Fibroblast of skin of abdomen (primary cell): Measurements from ENCODE around the gene IL36G. TPM values are rescaled to one million over a fixed set of nuclear protein-coding genes. Genes with fewer than 3 reads are reported as not detected.
"Not testable (repeated sequence)": the region's sequence is repeated elsewhere in the genome, so short reads cannot be mapped to it uniquely, and the experiment has no call there.

Experiments used
- DNase-seq: peaks from one replicate; pipeline ENCODE4 v3.0.0-alpha.2; 2013
- polyA plus RNA-seq, 2 experiments: library from polyadenylated mRNA; unstranded; fragments of 120-200 nt; gene quantifications; one replicate each; pipeline ENCODE4 v1.2.1, GENCODE V29; 2013; ENCODE audit not compliant: insufficient read length in 2 of 2

Gene IL36G
- polyA plus RNA-seq (2013, experiment 1 of 2; ENCODE audit: insufficient read length) = not detected
- polyA plus RNA-seq (2013, experiment 2 of 2; ENCODE audit: insufficient read length) = not detected

DNA sequence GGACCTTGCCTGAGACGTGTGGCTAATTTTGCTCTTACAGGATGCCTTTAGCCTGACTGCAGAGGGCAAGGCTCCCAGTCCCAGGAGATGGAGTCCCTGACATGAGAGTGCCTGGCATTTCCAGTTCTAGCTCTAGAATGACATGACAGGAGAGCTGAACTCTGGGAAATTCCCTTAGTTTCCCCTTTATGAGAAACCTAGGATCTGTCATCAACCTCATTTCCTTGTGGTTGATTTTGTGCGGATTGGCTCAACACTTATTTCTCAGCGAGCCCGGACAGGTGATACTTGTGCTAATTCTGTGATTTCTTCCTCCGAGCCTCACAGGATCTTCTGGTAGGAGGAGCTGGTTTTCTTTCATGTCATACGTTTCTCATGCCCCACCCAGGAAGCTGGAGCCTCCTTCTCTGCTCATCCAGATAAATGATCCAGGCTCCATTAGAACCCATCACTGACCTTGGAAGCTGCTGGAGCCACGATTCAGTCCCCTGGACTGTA, at the start of gene IL36G:
IL36G (plus strand) TSS at position 448 of the 498 bp plus-strand sequence. CDS start 633 bp downstream, outside the sequence.
- DNase-seq = no peak

DNA sequence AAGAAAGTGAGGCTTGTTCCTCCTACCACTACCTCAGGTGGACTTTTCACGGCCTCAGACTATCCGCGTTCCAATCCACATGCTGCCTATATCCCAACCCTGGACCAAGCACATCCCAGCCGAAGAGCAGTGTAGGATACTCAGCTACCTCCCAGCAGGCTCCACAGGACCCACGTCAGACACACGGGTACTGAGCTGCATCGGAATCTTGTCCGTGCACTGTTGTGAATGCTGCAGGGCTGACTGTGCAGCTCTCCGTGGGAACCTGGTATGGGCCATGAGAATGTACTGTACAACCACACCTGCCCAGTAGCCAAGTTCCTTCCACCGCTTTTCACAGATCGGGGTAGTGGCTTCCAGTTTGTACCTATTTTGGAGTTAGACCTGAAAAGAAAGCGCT, 44.5 kb upstream of the IL36G start:
- no peak for DNase-seq

DNA sequence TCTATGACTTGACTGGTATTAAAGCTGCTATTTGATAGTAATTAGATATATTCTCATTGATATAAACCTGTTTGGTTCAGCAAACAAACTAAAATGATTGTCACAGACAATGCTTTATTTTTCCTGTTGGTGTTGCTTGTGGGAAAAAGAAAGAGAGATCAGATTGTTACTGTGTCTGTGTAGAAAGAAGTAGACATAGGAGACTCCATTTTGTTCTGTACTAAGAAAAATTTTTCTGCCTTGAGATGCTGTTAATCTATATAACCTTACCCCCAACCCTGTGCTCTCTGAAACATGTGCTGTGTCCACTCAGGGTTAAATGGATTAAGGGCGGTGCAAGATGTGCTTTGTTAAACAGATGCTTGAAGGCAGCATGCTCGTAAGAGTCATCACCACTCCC, 43.7 kb upstream of the IL36G start:
- DNase-seq = not testable (repeated sequence)

DNA sequence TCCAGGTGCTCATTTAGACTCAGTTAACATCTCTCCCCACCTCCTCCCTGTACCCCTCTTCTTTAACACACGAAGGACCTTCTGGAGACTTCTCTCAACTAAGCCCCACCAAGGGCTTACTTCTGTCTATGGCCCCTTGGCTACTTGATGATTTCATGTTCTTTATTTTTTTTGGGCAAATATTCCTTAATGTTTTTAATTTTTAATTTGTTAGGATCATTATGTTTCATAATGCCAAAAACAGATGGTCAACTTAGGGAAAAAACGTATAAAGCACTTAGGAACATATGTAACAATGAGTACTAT, 40.9 kb upstream of the IL36G start:
- no peak for DNase-seq

DNA sequence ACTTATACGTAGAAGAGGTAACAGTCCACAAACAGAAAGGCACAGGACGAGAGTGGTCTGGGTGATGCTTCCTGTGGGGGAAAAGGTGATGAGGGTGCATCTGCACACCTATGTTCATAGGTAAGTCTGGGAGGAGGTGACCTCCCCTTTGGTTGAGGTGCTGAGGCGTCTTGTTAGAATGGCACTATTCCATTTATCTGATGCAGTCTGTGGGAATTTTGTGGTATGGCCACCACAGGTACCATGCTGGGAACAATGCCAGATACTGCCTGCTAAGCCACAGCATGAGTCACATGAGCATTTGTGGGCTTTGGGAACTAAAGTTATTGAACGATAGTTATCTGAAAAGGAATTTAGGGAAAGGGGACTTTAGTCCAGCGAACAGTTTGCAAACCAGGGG, 38.9 kb upstream of the IL36G start:
- DNase-seq = peak; percentile 38

DNA sequence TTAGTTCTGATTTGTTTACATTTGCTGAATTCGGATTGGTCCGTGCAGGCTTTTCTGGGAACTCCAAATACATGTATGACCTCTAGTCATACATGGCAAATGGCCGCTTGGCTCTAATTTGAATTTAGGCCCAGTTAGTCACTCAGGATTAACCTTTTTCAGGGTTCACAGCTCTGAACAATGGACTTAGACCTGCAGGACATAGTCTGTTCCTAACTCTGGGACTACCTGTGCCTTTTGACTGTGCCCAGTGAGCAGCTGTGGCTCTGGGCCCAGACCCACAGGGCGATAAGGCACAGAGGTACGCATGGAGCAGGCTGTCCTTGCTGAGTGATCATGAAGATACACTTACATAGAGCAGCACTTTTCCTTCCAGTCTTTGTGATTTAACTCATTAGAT, 38.4 kb upstream of the IL36G start:
- no peak for DNase-seq

DNA sequence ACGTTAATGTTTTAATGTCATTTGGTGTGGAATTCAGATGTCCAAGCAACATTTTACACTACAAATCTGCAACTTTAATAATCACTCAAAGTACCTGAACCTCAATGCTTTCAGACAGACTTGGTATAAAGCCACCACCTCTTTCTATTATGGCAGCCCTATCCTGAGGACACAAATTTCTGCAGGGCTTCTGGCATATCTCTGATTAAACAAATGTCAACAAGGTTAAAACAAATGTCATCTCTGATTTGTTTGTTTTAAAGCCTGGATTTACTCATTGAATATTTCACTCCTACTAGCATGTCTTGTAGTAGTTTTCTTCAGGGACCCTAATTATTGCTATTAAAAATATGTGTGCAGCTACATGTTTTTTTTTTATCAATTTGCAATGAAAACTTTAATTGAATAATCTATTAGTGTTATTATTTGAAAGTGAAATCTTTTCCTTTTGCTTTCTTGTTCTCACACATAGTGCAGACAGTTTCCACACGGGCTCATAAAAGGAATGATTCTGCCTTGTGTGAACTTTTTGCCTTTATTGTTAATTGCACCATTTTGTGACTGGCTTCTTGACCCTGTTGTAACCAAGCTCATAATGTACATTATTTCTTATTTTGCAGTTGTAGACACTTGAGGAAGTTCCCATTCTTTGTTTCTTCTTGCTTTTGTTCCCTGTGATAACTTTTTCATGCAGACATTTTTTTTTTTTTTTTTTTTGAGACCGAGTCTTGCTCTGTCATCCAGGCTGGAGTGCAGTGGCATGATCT, 36.8 kb upstream of the IL36G start:
- DNase-seq = no peak

DNA sequence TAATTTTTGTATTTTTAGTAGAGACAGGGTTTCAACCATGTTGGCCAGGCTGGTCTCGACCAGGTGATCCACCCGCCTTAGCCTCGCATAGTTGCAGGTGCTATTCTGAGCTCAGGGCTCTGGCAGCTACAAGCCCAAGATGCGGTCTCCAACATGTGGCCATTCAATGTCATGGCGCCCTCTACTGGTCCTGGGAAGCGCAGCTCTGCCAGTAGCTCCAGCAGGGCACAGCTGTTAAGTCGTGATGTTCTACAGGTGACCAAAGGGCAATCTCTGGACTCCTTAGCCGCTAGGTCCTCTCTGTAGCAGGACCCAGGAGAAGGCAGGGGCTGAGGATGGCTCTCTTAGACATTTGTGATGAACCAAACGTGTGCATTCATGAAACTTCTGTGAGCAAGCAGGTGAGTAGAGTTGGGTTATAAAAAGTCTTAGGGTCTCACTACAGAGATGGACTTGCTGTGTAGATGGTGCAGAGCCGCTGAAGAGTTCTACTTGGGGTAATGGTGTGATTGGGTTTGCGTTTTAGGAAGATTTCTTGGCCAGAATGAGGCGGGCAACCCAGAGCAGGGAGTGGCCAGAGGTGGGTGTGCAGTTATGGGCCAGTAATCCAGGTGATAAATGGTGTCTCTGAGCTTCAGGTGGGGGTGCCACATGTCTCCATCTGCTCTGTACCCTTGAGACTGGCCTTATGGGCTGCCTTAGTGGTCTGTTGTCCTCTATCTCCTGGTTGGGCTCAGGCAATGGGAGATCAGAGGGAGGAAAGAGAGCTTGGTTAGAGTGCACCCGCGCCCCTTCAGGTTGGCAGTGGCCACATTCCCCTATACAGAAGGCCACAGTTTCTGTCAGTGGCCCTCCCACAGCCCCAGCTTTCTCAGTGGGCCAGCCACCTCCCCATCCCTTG, 35.8 kb upstream of the IL36G start:
- peak; percentile 69 for DNase-seq

DNA sequence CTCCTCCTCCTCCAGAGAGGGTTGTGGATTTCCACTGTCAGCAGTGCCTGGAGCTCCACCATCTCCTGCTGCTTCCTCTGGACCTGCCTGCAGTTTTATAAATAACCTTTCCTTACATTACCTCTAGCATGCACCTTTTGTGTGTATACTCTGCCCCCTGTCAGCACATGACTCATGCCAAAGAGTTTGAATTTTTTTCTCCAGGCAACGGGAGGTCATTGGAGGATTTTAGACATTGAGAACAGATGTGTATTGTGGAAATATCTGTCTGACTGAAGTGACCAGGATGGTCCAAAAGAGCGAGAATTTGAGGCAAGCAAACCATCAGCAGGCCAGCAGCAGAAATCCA, 35.2 kb upstream of the IL36G start:
- no peak for DNase-seq

DNA sequence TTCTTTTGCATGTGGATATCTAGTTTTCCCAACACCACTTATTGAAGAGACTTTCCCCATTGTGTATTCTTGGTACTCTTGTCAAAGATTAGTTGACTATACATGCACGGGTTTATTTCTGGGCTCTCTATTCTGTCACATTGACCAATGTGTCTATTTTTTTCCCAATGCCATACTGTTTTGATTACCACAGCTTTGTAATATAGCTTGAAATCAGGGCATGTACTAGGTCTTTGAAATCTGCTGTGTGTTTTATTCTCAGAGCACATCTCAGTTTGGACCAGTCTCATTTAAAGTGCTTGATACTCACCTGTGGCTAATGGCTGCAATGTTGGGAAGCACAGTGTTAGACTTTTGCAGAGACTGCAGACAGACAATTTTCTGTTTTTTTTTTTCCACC, 32.8 kb upstream of the IL36G start:
- no peak for DNase-seq

DNA sequence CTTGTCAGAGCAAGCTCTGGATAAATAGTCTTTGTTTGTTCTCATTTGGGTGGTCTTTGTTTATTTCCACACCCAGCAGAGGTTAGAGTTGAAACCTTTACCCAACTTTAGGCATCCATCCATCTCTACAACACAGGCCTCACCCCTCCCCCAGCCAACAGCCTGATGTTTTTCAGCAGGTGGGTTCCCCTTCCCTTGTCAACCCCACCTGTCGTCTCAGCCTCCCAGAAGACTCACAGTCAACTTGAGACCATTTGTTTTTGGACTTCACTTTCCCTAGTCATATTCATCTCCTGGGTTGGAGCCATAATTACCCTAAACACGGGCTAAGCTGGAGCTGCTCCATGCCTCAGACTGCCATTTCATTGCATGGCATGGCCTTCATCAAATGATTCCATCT, 31.7 kb upstream of the IL36G start:
- DNase-seq = no peak

DNA sequence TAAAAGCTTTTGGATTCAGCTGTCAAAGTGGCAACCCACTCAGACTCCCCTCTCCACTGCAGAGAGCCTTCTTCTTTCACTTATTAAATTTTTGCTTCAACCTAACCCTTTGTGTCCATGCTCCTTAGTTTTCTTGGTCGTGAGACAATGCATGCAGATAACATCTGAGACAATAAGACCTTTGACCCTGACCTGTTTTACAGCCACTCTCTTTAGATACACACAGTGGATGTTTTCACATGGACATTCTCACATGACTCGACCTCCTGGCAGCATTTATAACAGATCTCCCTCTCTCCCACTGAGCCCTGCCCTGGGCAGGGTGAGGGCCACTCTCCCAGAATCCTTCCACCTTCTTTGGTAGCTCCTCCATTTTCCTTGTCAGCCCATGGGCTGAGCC, 30.4 kb upstream of the IL36G start:
- no peak for DNase-seq

DNA sequence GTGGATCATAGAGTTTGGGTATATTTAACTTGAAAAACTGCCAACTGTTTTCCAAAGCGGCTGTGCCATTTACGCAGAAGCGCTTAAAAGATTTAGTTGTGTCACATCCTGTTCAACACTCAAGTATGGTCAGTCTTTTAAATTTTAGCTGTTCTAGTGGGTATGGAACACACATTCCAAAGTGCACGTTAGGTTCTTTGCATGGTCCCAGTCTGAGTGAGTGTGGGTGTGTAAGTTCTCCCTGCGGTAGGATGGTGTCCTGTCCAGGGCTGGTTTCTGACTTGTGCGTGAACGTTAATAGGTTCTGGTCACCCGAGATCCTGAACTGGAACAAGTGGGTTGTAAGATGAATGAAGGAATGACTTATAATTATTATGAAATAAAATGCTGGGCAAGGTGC, 28.4 kb upstream of the IL36G start:
- DNase-seq = no peak

DNA sequence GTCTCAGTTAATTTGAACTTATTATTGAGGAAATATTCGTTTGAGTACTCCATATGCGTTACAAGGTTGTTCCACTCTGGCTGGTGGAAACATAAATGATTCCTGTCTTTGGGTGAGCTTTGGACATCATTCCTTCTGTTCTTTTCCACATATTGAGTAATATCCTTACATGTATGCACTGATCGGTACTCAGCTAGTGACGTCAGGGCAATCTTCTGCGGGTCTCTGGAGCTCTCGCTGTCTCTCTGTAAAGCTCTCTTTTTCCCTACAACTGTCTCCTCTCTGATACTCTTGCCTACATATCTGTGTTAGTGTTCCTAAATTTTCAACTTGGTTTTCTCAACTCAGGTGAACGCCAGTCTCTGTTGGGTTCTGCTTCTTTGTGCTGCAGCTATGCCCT, 23.4 kb upstream of the IL36G start:
- DNase-seq = no peak

DNA sequence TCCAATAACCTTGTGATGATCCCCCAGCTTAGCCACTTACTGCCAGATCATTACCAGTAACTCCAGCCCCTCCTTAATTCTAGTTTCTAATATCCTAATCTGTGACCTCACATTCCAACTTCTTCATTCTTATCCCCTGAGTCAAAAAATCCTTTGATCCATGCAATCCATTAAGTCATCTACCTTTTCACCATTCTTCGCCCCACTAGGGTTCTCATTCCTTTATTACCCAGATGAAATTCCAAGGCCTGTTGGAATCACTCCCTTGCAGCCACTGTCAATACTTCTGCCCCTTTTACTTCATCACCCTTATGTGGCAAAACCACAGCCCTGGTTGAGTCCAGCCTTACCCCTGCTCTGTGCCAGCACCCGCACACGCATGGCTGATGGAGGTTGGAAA, 20.3 kb upstream of the IL36G start:
- peak; percentile 6 for DNase-seq

DNA sequence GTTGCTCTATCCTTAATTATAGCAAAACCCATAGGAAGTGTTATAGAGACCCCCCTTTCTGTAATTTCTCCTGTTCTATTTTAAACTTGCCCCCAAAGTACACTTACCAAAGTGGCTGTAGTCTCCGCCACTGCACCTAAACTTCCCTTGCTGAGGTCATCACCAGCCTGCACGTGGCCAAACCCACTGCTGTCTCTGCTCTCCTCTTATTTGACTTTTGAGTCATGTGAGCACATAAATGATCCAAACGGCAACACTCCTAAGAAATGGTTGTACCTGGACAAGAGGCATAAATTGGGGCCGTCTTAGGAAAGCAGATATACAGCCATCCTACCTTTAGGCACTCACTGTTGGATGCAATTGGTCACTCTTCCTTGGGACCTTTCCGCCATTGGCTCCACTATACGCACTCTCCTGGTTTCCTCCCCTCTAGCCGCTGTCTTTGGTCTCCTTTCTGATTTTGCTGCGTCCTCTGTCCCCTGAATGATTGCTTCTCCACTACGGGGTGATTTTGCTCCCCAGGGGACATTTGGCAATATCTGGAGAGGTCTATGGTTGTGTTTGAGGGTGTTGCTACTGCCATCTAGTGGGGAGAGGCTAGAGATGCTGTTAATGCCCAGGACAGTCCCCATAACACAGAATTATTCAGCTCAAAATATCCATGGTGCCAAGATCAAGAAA, 19.2 kb upstream of the IL36G start:
- DNase-seq = peak; percentile 53

DNA sequence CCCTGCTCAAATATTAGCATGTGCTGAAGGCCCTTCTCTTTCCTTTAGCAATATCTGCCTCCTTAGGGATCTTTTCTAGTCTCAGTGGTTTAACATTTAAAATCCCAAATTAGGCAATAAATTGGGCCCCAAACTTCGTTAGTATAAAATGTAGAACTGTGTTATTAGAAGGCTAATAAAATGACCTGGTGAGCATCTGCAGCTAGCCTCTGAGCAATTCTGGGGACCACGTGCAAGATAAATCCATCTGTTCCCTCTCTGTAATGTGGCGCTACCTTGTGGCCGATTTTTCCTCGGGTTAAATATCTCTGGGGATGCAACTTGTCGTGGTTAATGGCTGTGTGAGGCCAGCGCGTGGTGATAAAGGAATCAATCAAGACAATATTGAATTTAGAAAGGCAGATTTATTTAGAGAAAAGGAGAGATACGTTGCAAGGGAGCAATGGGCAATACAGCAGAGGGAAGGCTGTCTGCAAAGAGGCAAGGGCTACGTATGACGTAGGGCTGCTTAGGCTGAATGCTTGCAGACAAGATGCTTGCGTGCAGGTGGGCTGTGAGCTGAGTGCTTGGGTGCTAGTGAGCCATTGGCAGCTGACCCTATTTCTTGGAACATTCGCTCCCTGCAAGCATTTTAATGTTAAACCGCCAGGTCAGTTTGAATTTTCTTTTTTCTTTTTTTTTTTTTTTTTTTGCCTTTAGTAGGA, 18.5 kb upstream of the IL36G start:
- no peak for DNase-seq

DNA sequence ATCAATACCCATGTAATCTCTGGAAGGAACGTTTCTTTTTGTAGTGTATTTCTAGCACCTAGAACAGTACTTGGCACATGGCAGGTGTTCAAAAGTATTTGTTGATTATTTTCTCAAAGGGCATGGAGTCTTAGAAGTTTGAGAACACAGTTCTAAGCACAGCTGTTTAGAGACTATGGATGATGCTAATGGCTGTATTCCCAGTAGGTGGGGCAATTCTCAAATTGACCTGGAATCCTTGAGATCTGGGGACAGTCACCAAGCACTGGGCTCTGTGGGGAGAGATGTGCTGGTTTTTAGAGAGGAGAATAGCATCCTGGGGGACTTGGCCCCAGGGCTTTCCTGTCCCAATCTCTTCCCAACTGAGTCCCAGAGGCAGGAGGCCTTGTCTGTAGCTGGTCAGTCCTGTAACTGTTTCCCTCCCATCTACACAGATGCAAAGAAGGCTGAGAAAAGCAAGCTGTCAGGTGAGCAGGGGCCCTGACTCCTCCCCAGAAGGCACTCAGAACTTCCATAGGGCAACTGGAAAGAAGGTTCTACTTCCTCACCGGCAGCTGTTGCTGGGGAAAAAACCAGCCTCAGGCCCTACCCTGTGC, 17.5 kb upstream of the IL36G start:
- no peak for DNase-seq

DNA sequence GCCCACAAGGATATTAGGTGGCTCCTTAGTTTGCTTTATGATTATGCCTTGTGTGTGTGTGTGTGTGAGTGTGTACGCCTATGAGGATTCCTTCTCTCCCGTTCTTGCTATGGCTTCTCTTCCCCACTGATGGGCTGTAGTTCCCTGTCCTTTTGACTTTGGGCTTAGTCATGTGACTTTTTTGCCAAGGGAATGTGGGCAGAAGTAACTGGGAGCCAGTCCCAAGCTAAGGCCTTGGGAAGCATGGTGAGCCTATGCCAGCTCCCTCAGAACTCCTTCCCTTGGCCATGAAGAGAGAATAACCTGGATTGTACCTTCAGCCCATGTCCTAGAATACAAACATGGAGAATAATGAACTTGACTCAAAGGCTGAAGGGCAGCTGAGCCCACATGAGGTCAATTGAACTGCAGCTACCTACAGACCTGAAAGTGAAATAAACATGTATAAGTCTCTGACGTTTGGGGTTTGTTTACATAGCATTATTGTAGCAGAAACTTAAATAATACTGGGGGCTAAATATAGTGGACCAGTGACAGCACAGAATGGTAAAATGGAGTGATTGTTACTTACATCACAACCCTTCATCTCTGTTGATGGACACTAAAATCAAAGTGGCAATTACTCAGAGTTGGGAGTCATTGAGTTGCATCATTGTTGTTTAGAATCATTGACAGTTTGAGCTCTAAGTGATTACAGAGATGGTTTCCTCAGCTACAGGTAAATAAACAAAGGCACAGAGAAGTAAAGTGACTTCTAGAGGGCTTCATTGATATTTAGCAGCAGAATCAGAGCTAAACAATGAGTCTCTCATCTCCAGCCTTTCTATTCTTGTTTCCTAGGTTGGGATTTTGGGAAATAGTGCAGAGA, 15.3 kb upstream of the IL36G start:
- DNase-seq = no peak

DNA sequence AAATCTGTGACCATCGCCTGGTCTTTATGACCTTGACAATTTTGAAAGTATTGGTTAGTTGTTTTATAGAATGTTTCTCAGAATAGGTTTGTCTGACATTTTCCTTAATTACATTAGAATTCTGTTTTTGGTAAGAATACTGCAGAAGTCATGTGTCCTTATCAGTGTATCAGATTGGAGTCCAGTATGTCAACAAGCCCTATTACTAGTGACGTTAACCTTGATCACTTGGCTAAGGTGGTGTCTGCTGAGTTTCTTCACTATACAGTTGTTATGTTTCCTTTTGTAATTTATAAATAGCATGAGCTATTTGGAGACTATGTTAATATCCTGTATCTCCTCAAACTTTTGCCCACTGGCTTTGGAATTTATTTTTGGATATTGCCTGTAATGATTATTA, 10.8 kb upstream of the IL36G start:
- no peak for DNase-seq

DNA sequence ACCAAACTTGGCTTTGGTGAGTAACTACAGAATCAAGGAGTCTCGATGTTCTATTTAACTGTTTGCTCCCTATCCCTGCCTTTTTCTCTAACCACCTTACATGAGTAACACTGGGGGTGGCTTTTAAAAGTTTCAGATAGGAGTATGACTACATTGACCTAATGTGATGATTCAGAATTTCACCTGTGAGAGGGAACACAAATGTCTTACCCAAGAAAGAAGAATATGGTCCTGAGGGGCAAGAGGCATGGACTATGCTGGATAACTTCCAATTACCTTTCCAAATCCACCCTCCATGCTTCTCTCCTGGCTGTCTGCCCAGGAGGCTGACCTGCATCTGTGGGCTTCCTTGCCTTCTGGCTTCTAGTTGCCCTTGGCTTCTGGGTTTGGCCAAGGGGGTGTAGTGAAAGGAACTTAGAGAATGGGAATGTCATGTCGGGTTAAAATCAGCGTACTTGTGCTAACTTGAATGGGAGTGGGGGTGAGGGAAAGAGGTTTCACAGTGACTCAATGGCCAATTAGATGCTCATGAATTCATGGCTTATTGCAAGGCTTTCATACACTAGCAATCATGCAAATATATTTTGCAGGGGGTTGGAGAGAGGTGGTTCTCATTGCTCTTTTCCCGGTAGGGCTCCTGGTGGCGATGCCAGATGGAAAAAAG, 5.3 kb upstream of the IL36G start:
- DNase-seq = no peak
